Vagina (tissue), 2 donors: ENCODE results near the gene CACNA1C.

ENCODE experiments used
- CTCF ChIP-seq, 3 experiments: fragments of 450-650 bp in 2 of 3; fragments of 200-600 bp in 1 of 3; sonication (generic) in 1 of 3; IDR thresholded peaks; one replicate each; pipeline ENCODE4 v1.5.1; 2017 to 2019; ENCODE audit warnings: antibody characterized with exemption in 3 of 3, mild to moderate bottlenecking in 2 of 3, moderate library complexity in 2 of 3
- POLR2A ChIP-seq, 2 donors: fragments of 450-650 bp; IDR thresholded peaks; one replicate each; pipeline ENCODE4 v1.6.1; 2017; ENCODE audit warnings: antibody characterized with exemption in 2 of 2, mild to moderate bottlenecking in 2 of 2, moderate library complexity in 2 of 2
- POLR2AphosphoS5 ChIP-seq, 2 donors: sonication (generic); formaldehyde crosslinking; IDR thresholded peaks; one replicate each; pipeline ENCODE4 v1.9.0; 2017; ENCODE audit warnings: antibody characterized with exemption in 2 of 2, mild to moderate bottlenecking in 2 of 2, low read depth in 1 of 2; ENCODE audit not compliant: insufficient read depth in 1 of 2

GRCh38 chr12:2523317-2523716 lies 470.5 kb downstream of the CACNA1C start:
- TF ChIP-seq CTCF (IDR thresholded peaks at IDR 0.05) (no peak), POLR2A (IDR thresholded peaks at IDR 0.05) (no peak), POLR2AphosphoS5 (IDR thresholded peaks at IDR 0.05; ENCODE audit: insufficient read depth in 1 of 2, low read depth in 1 of 2) (no peak)
